ENCODE measurements around the gene LYAR.
"Not testable (repeated sequence)": the region's sequence is repeated elsewhere in the genome, so short reads cannot be mapped to it uniquely, and the experiment has no call there.

LYAR gene

GRCh38 chr4:4247696-4248028 lies 42.3 kb downstream of the LYAR start:
- Mint-ChIP-seq H3K4me3 (peak overlapping the region; percentile 98), H3K27me3 (ENCODE audit: low read depth) (peaks cover under 1% of the 10 kb centered on the region), H3K4me1 (peaks cover 44% of the 10 kb centered on the region), H3K36me3 (ENCODE audit: low read depth) (peaks cover 23% of the 10 kb centered on the region), H3K9me3 (no peaks in the 10 kb centered on the region), H3K27ac (peak overlapping the region; percentile 100)
- no peak for TF ChIP-seq CTCF (IDR thresholded peaks at IDR 0.05; ENCODE audit: unreplicated experiment in 3 of 3)

GRCh38 chr4:4245172-4245571 lies 44.8 kb downstream of the LYAR start:
- Mint-ChIP-seq H3K4me3 (peak overlapping the region in 1 of 3 experiments; percentile 19), H3K9me3 (no peaks in the 10 kb centered on the region), H3K27me3 (ENCODE audit: low read depth) (no peaks in the 10 kb centered on the region), H3K4me1 (peaks cover 31% of the 10 kb centered on the region), H3K27ac (no peak overlapping the region), H3K36me3 (ENCODE audit: low read depth) (peaks cover 38% of the 10 kb centered on the region)
- TF ChIP-seq CTCF (IDR thresholded peaks at IDR 0.05; ENCODE audit: unreplicated experiment in 3 of 3), result no peak

- not testable (repeated sequence) for H3K9me3 Mint-ChIP-seq; H3K27ac Mint-ChIP-seq; H3K4me1 Mint-ChIP-seq; H3K27me3 Mint-ChIP-seq (ENCODE audit: low read depth); H3K4me3 Mint-ChIP-seq
- H3K36me3 Mint-ChIP-seq (ENCODE audit: low read depth), result peaks cover 63% of the 10 kb centered on the region
Measured at GRCh38 chr4:4239551-4239950, 50.4 kb downstream of the LYAR start.

- no peak for TF ChIP-seq CTCF (IDR thresholded peaks at IDR 0.05; ENCODE audit: unreplicated experiment in 3 of 3)
- no peak overlapping the region for H3K27ac Mint-ChIP-seq
- peaks cover 39% of the 10 kb centered on the region for H3K36me3 Mint-ChIP-seq (ENCODE audit: low read depth)
- H3K4me3 Mint-ChIP-seq, result no peak overlapping the region
- H3K27me3 Mint-ChIP-seq (ENCODE audit: low read depth), result peaks cover 39% of the 10 kb centered on the region
- peaks cover 22% of the 10 kb centered on the region for H3K9me3 Mint-ChIP-seq
- H3K4me1 Mint-ChIP-seq, result no peaks in the 10 kb centered on the region
Measured at GRCh38 chr4:4233610-4234009, 56.3 kb downstream of the LYAR start.

- peaks cover 82% of the 10 kb centered on the region for H3K27me3 Mint-ChIP-seq (ENCODE audit: low read depth)
- H3K4me3 Mint-ChIP-seq, result no peak overlapping the region
- H3K9me3 Mint-ChIP-seq, result peaks cover 25% of the 10 kb centered on the region
- H3K4me1 Mint-ChIP-seq, result no peaks in the 10 kb centered on the region
- H3K36me3 Mint-ChIP-seq (ENCODE audit: low read depth), result peaks cover 7% of the 10 kb centered on the region
- no peak for TF ChIP-seq CTCF (IDR thresholded peaks at IDR 0.05; ENCODE audit: unreplicated experiment in 3 of 3)
- H3K27ac Mint-ChIP-seq, result no peak overlapping the region
Measured at GRCh38 chr4:4228356-4228668, 61.6 kb downstream of the LYAR start.

- TF ChIP-seq CTCF (IDR thresholded peaks at IDR 0.05; ENCODE audit: unreplicated experiment in 3 of 3), result no peak
- Mint-ChIP-seq H3K4me3 (peak overlapping the region in 1 of 3 experiments; percentile 62), H3K27me3 (ENCODE audit: low read depth) (peaks cover 88% of the 10 kb centered on the region), H3K27ac (no peak overlapping the region), H3K9me3 (peaks cover 24% of the 10 kb centered on the region), H3K36me3 (ENCODE audit: low read depth) (peaks cover 2% of the 10 kb centered on the region), H3K4me1 (no peaks in the 10 kb centered on the region)
Measured at GRCh38 chr4:4227510-4228355, 62.2 kb downstream of the LYAR start.
